Activated CD4-positive, alpha-beta T cell treated with anti-CD3 and anti-CD28 coated beads, Interleukin-2, amount 10 ng/mL, durations not matched to agents 24 days and 14 days (primary cell): Measurements from ENCODE around the gene CELSR1. TPM values are rescaled to one million over a fixed set of nuclear protein-coding genes. Genes with fewer than 3 reads are reported as not detected.

Experiments used
- DNase-seq: peaks from one replicate; pipeline ENCODE4 v3.0.0; 2022
- H3K27ac Mint-ChIP-seq: one replicate; pipeline ENCODE4 v1.8.0; 2022; ENCODE audit warnings: mild to moderate bottlenecking, mixed read lengths
- H3K27me3 Mint-ChIP-seq: one replicate; pipeline ENCODE4 v1.8.0; 2022; ENCODE audit warnings: mixed read lengths
- H3K36me3 Mint-ChIP-seq: one replicate; pipeline ENCODE4 v1.8.0; 2022; ENCODE audit warnings: low read depth, mild to moderate bottlenecking, mixed read lengths
- H3K4me1 Mint-ChIP-seq: one replicate; pipeline ENCODE4 v1.8.0; 2021; ENCODE audit warnings: mixed read lengths
- H3K4me3 Mint-ChIP-seq: one replicate; pipeline ENCODE4 v1.8.0; 2022; ENCODE audit warnings: mild to moderate bottlenecking, moderate library complexity, mixed read lengths
- H3K9me3 Mint-ChIP-seq: one replicate; pipeline ENCODE4 v1.8.0; 2021; ENCODE audit warnings: mixed read lengths
- intact Hi-C: fragments of 100-400 bp; cut with micrococcal nuclease; formaldehyde crosslinking; loops from one replicate; pipeline ENCODE4 v1.15.1; 2023
- total RNA-seq: library from RNA; stranded (reverse); gene quantifications from 2 replicates; pipeline ENCODE4 v1.2.3, GENCODE V29; 2022

The CELSR1 gene
- total RNA-seq, 1 donor from 2014 or later, result 0.37 TPM

- Mint-ChIP-seq H3K27me3 (no peaks in the 10 kb centered on the region), H3K36me3 (no peaks in the 10 kb centered on the region), H3K9me3 (peaks cover 10% of the 10 kb centered on the region), H3K4me3 (no peak overlapping the region), H3K4me1 (peaks cover 11% of the 10 kb centered on the region), H3K27ac (no peak overlapping the region)
- intact Hi-C loops, result no loop called here
- DNase-seq, result no peak
These were observed 34.3 kb upstream of the CELSR1 start for GRCh38 chr22:46571642-46572250.

GRCh38 chr22:46569848-46570695 is 32.7 kb upstream of the CELSR1 start:
- no peak overlapping the region for H3K4me3 Mint-ChIP-seq

GRCh38 chr22:46569055-46569847 is 31.8 kb upstream of the CELSR1 start:
- no peaks in the 10 kb centered on the region for H3K4me1 Mint-ChIP-seq

More at GRCh38 chr22:46569848-46570695, 32.7 kb upstream of the CELSR1 start:
- Mint-ChIP-seq H3K4me1 (peaks cover 1% of the 10 kb centered on the region), H3K27ac (no peak overlapping the region), H3K36me3 (no peaks in the 10 kb centered on the region), H3K27me3 (no peaks in the 10 kb centered on the region), H3K9me3 (peaks cover 10% of the 10 kb centered on the region)
- DNase-seq, result no peak
- intact Hi-C loops, result no loop called here

GRCh38 chr22:46568102-46568809 is 30.8 kb upstream of the CELSR1 start:
- Mint-ChIP-seq H3K27me3 (no peaks in the 10 kb centered on the region), H3K9me3 (peaks cover 10% of the 10 kb centered on the region), H3K36me3 (no peaks in the 10 kb centered on the region), H3K27ac (no peak overlapping the region), H3K4me3 (no peak overlapping the region), H3K4me1 (peaks cover 5% of the 10 kb centered on the region)
- no peak for DNase-seq
- intact Hi-C loops, result no loop called here

More at GRCh38 chr22:46569055-46569847, 31.8 kb upstream of the CELSR1 start:
- Mint-ChIP-seq H3K27me3 (no peaks in the 10 kb centered on the region), H3K4me3 (no peak overlapping the region), H3K27ac (peak overlapping the region; percentile 16), H3K36me3 (no peaks in the 10 kb centered on the region), H3K9me3 (peaks cover 10% of the 10 kb centered on the region)
- no peak for DNase-seq
- intact Hi-C loops, result no loop called here

- Mint-ChIP-seq H3K27ac (no peak overlapping the region), H3K4me1 (peaks cover 6% of the 10 kb centered on the region), H3K27me3 (no peaks in the 10 kb centered on the region), H3K4me3 (no peak overlapping the region), H3K36me3 (no peaks in the 10 kb centered on the region), H3K9me3 (peaks cover 10% of the 10 kb centered on the region)
- no peak for DNase-seq
- intact Hi-C loops, result no loop called here
These were observed 30.1 kb upstream of the CELSR1 start for GRCh38 chr22:46567471-46567870.

- Mint-ChIP-seq H3K9me3 (peaks cover 6% of the 10 kb centered on the region), H3K4me1 (peaks cover 11% of the 10 kb centered on the region), H3K27ac (no peak overlapping the region), H3K36me3 (no peaks in the 10 kb centered on the region), H3K27me3 (peaks cover 1% of the 10 kb centered on the region), H3K4me3 (no peak overlapping the region)
- DNase-seq, result no peak
- intact Hi-C loops, result loop anchor here (5.0 kb wide), 1 partner anchor 173 kb away; the partner anchor contains the start of gene CERK
These were observed 26.8 kb upstream of the CELSR1 start for GRCh38 chr22:46564084-46564714.

- intact Hi-C loops, result loop anchor here (1.0 to 5.0 kb wide), 2 partner anchors 111 to 174 kb away; partner anchors contain the start of gene CERK
- DNase-seq, result peak; percentile 94
- H3K4me1 Mint-ChIP-seq, result peaks cover 11% of the 10 kb centered on the region
- H3K36me3 Mint-ChIP-seq, result no peaks in the 10 kb centered on the region
- H3K27ac Mint-ChIP-seq, result peak overlapping the region; percentile 73
- peak overlapping the region; percentile 15 for H3K4me3 Mint-ChIP-seq
- H3K9me3 Mint-ChIP-seq, result peaks cover 6% of the 10 kb centered on the region
- peaks cover 2% of the 10 kb centered on the region for H3K27me3 Mint-ChIP-seq
These were observed 26.1 kb upstream of the CELSR1 start for GRCh38 chr22:46563381-46564083.

- Mint-ChIP-seq H3K27me3 (peaks cover 7% of the 10 kb centered on the region), H3K27ac (no peak overlapping the region), H3K4me1 (peaks cover 11% of the 10 kb centered on the region), H3K9me3 (no peaks in the 10 kb centered on the region), H3K4me3 (no peak overlapping the region), H3K36me3 (no peaks in the 10 kb centered on the region)
- intact Hi-C loops, result loop anchor here (5.0 kb wide), 1 partner anchor 176 kb away; the partner anchor contains the start of gene CERK
- peak; percentile 67 for DNase-seq
These were observed 24.1 kb upstream of the CELSR1 start for GRCh38 chr22:46561435-46561905.

GRCh38 chr22:46560696-46561295 is 23.4 kb upstream of the CELSR1 start:
- H3K4me3 Mint-ChIP-seq, result no peak overlapping the region
- H3K27ac Mint-ChIP-seq, result no peak overlapping the region
- H3K4me1 Mint-ChIP-seq, result peaks cover 11% of the 10 kb centered on the region
- no peak for DNase-seq
- intact Hi-C loops, result loop anchor here (5.0 kb wide), 1 partner anchor 177 kb away; the partner anchor contains the start of gene CERK
- no peaks in the 10 kb centered on the region for H3K9me3 Mint-ChIP-seq
- peaks cover 7% of the 10 kb centered on the region for H3K27me3 Mint-ChIP-seq
- H3K36me3 Mint-ChIP-seq, result no peaks in the 10 kb centered on the region

GRCh38 chr22:46557736-46558480 is 20.5 kb upstream of the CELSR1 start:
- Mint-ChIP-seq H3K36me3 (no peaks in the 10 kb centered on the region), H3K9me3 (peaks cover 4% of the 10 kb centered on the region), H3K4me3 (no peak overlapping the region), H3K27ac (no peak overlapping the region), H3K4me1 (peaks cover 5% of the 10 kb centered on the region), H3K27me3 (peaks cover 11% of the 10 kb centered on the region)
- no peak for DNase-seq
- intact Hi-C loops, result no loop called here

- no peaks in the 10 kb centered on the region for H3K36me3 Mint-ChIP-seq
- H3K4me3 Mint-ChIP-seq, result no peak overlapping the region
- H3K27ac Mint-ChIP-seq, result no peak overlapping the region
- H3K9me3 Mint-ChIP-seq, result peaks cover 4% of the 10 kb centered on the region
- intact Hi-C loops, result no loop called here
- H3K4me1 Mint-ChIP-seq, result peaks cover 5% of the 10 kb centered on the region
- DNase-seq, result no peak
- peaks cover 11% of the 10 kb centered on the region for H3K27me3 Mint-ChIP-seq
These were observed 19.4 kb upstream of the CELSR1 start for GRCh38 chr22:46556775-46557174.
